DMS153 treated with DMSO at 0.1 percent for 48 hours (cell line): ENCODE results near the gene HDAC8.

Source experiments
- DNase-seq: peaks from one replicate; lab custom pipeline; 2025; ENCODE audit not compliant: unreplicated experiment; lab: John Stamatoyannopoulos, UW

HDAC8 gene

GRCh38 chrX:72297953-72298730 lies 274.5 kb downstream of the HDAC8 start:
- no peak for DNase-seq

- DNase-seq: no peak
Observed at GRCh38 chrX:72296991-72297390, 275.7 kb downstream of the HDAC8 start.

DNA sequence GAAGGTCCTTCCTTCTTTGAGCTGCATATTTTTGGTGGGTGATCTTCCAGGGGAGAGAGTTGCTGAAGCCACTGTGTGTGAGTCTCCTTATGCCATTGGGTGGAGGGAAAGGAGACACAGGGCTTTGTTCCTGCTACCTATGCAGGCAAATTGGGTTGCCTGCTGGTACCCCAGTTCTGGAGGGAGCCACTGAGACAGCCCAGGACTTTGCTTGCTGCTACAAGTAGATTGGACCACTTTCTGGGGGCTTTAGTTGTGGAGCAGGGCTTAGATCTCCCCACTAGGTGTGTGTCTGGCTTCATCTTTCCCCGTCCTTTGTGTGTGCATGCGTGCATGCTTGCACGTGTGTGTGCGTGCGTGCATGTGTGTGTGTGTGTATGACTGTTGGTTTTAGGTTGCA lies 276.9 kb downstream of the HDAC8 start:
- DNase-seq: no peak

DNA sequence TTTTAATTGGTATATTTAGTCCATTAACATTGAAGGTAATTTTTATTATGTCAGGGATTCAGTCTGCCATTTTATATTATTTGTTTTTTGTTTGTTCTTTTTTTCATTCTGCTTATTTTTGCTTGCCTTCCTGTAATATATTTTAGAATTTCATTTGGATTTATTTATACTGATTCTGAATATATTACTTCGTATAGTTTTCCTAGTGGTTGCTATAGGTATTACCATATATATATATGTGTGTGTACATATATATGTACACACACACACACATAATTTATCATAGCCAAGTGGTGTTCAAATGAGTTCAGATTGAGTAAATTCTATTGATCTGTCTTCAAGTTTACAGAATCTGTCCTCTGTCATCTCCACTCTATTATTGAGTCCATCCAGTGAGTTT lies 278.1 kb downstream of the HDAC8 start:
- DNase-seq: no peak

GRCh38 chrX:72282302-72282701 lies 290.3 kb downstream of the HDAC8 start:
- DNase-seq: no peak

DNA sequence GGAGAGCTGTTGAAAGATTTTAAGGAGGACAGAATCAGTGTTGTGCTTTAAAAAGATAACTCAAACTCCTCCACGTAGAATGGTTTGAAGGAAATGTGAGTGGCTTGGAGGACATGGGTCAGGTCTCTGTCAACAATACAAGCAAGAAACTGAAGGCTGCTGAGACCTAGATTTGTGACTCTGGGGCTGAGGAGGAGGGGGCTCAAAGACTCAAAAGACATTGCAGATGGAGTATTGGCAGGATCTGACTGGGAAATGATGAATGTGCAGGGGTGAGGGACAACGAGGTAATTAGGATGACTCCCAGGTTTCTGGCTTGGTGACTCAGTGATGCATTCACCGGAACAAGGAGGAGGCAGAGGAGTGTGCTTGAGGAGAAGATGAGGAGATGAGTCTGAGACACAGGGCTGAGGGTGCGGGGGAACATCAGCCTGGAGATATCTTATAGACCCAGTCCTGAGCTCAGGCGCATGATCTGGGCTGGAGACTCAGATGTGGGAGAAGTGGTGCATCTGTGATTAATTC lies 292.3 kb downstream of the HDAC8 start:
- DNase-seq: no peak
